Sigmoid colon (tissue), 7 donors: ENCODE data around the gene IL4I1. TPM values are rescaled to one million over a fixed set of nuclear protein-coding genes. Genes with fewer than 3 reads are reported as not detected.

Source experiments
- DNase-seq: peaks from one replicate; pipeline ENCODE4 v3.0.0-alpha.2; 2019
- H3K27ac ChIP-seq, 4 donors: fragments of 200-600 bp; sonication (generic); one replicate each; pipeline ENCODE4 v1.5.1; 2016 to 2019; ENCODE audit warnings: mild to moderate bottlenecking in 1 of 4
- H3K27me3 ChIP-seq, 3 donors: fragments of 200-600 bp; sonication (generic); one replicate each; pipeline ENCODE4 v1.5.1; 2019; ENCODE audit warnings: mild to moderate bottlenecking in 1 of 3
- H3K36me3 ChIP-seq, 4 donors: fragments of 200-600 bp; sonication (generic); one replicate each; pipeline ENCODE4 v1.5.1; 2016 to 2019
- H3K4me1 ChIP-seq, 4 donors: fragments of 200-600 bp; sonication (generic); one replicate each; pipeline ENCODE4 v1.5.1; 2017 to 2019
- H3K4me3 ChIP-seq, 4 donors: fragments of 200-600 bp; sonication (generic); one replicate each; pipeline ENCODE4 v1.5.1; 2017 to 2019; ENCODE audit warnings: mild to moderate bottlenecking in 2 of 4, moderate library complexity in 1 of 4
- H3K9me3 ChIP-seq, 4 donors: fragments of 200-600 bp in 3 of 4; sonication (generic) in 3 of 4; one replicate each; pipeline versions ENCODE4 v1.5.1 to v1.6.1; 2013 to 2019
- EP300 ChIP-seq, 4 donors: sonication (generic); formaldehyde crosslinking; IDR thresholded peaks; one replicate each; pipeline ENCODE4 v1.6.1; 2017; ENCODE audit warnings: antibody characterized with exemption in 4 of 4
- POLR2A ChIP-seq, 2 donors: fragments of 450-650 bp; IDR thresholded peaks; one replicate each; pipeline ENCODE4 v1.6.1; 2016; ENCODE audit warnings: antibody characterized with exemption in 2 of 2, mild to moderate bottlenecking in 2 of 2, moderate library complexity in 2 of 2
- POLR2AphosphoS5 ChIP-seq, 4 donors: sonication (generic); formaldehyde crosslinking; IDR thresholded peaks; one replicate each; pipeline ENCODE4 v1.6.1; 2017; ENCODE audit warnings: antibody characterized with exemption in 4 of 4
- WGBS, 2 donors: extraction: QIAGEN DNeasy Blood & Tissue Kit; methylation state at CpG; one replicate each; pipeline ENCODE4 v1.1.7; 2013; 5-methylcytosine and 5-hydroxymethylcytosine counted together
- intact Hi-C: fragments of 100-400 bp; cut with DNase I; formaldehyde crosslinking; loops from one replicate; pipeline ENCODE4 v1.15.1; 2023
- polyA plus RNA-seq, 3 donors: library from polyadenylated mRNA; stranded (reverse); fragments of 200-250 nt; gene quantifications; one replicate each; pipeline ENCODE4 v1.2.3, GENCODE V29; 2013
- total RNA-seq, 4 donors: library from RNA; depleted of rRNA; stranded (reverse); fragments of >200 nt; gene quantifications; one replicate each; pipeline ENCODE4 v1.1.0, GENCODE V29; 2016
- TF ChIP-seq, protein P1 (sequence below), 4 experiments: fragments of 450-650 bp in 3 of 4; fragments of 200-600 bp in 1 of 4; IDR thresholded peaks; one replicate each; pipeline ENCODE4 v1.5.1; 2016 to 2019; ENCODE audit warnings: antibody characterized with exemption in 4 of 4, mild to moderate bottlenecking in 3 of 4, moderate library complexity in 2 of 4
- donor health status: healthy with polysubstance abuse.
- donor health status: Bipolar disorder and iron deficiency.
- donor health status: healthy.

The IL4I1 gene
- total and polyA plus RNA-seq, 7 donors = 0.28 to 6.8 (median 0.66) TPM

DNA sequence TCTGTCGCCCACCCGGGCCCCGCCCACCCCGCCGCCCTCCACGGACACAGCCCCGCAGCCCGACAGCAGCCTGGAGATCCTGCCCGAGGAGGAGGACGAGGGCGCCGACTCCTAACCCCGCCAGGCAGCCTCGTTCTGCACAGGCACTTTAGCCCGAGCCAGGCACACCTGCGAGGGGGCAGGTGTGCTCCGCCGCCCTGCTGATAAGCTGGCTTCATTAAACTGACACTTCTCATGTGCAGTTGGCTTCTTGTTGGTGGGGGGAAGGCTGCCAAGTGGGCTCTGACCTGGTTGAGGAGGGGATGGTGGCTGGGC, 8.2 kb downstream of the IL4I1 start:
- no peak overlapping the region for H3K4me3 ChIP-seq

GRCh38 chr19:49887665-49888509, 8.8 kb downstream of the IL4I1 start:
- Histone ChIP-seq H3K27ac (no peak overlapping the region), H3K4me3 (no peak overlapping the region), H3K36me3 (peaks cover 26 to 63% (median 35%) of the 10 kb centered on the region in 4 donors), H3K27me3 (peaks cover 6 to 36% (median 28%) of the 10 kb centered on the region in 3 donors), H3K4me1 (peaks cover 0 to 15% (median 13%) of the 10 kb centered on the region in 4 donors), H3K9me3 (no peaks in the 10 kb centered on the region)
- intact Hi-C loops = no loop called here
- DNase-seq = no peak
- WGBS, 2 donors = 76 to 90% methylated on average over 54 of the region's 54 CpGs
- TF ChIP-seq POLR2AphosphoS5 (IDR thresholded peaks at IDR 0.05) (no peak), EP300 (IDR thresholded peaks at IDR 0.05) (no peak), POLR2A (IDR thresholded peaks at IDR 0.05) (no peak)
- TF ChIP-seq, protein P1, sequence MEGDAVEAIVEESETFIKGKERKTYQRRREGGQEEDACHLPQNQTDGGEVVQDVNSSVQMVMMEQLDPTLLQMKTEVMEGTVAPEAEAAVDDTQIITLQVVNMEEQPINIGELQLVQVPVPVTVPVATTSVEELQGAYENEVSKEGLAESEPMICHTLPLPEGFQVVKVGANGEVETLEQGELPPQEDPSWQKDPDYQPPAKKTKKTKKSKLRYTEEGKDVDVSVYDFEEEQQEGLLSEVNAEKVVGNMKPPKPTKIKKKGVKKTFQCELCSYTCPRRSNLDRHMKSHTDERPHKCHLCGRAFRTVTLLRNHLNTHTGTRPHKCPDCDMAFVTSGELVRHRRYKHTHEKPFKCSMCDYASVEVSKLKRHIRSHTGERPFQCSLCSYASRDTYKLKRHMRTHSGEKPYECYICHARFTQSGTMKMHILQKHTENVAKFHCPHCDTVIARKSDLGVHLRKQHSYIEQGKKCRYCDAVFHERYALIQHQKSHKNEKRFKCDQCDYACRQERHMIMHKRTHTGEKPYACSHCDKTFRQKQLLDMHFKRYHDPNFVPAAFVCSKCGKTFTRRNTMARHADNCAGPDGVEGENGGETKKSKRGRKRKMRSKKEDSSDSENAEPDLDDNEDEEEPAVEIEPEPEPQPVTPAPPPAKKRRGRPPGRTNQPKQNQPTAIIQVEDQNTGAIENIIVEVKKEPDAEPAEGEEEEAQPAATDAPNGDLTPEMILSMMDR (IDR thresholded peaks at IDR 0.05) = no peak

More for the DNA sequence above, 8.2 kb downstream of the IL4I1 start:
- Histone ChIP-seq H3K36me3 (peaks cover 21 to 57% (median 29%) of the 10 kb centered on the region in 4 donors), H3K9me3 (no peaks in the 10 kb centered on the region), H3K4me1 (peaks cover 0 to 15% (median 13%) of the 10 kb centered on the region in 4 donors), H3K27me3 (peaks cover 6 to 39% (median 32%) of the 10 kb centered on the region in 3 donors), H3K27ac (no peak overlapping the region)
- no peak for DNase-seq
- intact Hi-C loops = no loop called here
- no peak for TF ChIP-seq POLR2A (IDR thresholded peaks at IDR 0.05)
- TF ChIP-seq, protein P1 (IDR thresholded peaks at IDR 0.05) = no peak
- 75 to 79% methylated on average over 18 of the region's 18 CpGs for WGBS, 2 donors

DNA sequence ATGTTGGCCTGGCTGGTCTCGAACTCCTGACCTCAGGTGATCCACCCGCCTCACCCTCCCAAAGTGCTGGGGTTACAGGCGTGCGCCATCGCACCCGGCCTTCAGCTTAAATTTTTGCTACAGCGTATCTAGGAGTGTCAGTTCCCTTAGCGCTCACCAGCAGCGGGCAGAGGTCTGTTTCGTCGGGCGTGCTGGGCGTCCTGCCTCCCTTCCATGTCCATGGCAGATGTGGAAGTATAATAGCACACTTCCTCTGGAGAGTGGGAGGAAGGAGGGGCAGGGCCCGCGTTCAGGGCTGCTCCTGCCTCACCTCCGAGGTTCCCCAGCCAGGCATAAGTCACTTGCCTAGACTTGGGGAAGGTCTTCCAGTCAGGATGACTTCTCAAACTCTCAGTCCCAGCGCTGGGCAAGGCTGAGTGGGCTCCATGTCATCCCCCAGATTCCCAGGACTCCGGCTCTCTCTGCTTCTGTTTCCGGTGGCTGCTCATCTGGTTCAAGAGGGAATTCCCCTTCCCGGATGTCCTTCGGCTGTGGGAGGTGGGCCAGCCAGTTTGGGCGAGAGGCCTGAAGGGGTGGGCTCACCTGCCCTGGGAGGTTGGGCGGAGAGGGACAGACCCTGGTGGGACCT, 9.5 kb downstream of the IL4I1 start:
- TF ChIP-seq POLR2A (IDR thresholded peaks at IDR 0.05) (no peak), EP300 (IDR thresholded peaks at IDR 0.05) (no peak), POLR2AphosphoS5 (IDR thresholded peaks at IDR 0.05) (no peak)
- TF ChIP-seq, protein P1 (IDR thresholded peaks at IDR 0.05) = no peak
- peaks cover 34 to 70% (median 43%) of the 10 kb centered on the region in 4 donors for H3K36me3 ChIP-seq
- intact Hi-C loops = no loop called here
- no peaks in the 10 kb centered on the region for H3K9me3 ChIP-seq
- H3K4me3 ChIP-seq = no peak overlapping the region
- peaks cover 0 to 15% (median 13%) of the 10 kb centered on the region in 4 donors for H3K4me1 ChIP-seq
- WGBS, 2 donors = 78 to 86% methylated on average over 23 of the region's 23 CpGs
- H3K27ac ChIP-seq = no peak overlapping the region
- DNase-seq = no peak
- peaks cover 6 to 30% (median 21%) of the 10 kb centered on the region in 3 donors for H3K27me3 ChIP-seq

DNA sequence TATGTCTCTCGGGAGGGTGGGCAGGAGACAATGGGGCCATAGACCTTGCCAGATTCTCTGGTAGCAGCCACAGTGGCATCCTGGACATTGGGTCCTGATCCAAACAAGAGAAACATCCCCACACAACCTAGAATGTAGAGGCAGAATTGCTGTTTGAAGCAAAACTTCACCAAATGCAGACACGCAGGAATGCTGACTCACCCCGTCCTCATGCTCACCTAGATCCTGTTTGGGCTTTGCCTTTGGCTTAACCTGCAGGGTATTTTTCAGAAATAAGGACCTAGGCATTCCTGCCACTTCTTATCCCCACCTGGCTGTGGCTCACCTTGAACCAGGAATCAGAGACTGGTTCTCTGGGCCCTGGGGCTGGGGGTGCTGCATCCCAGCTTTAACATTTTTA, 11.9 kb downstream of the IL4I1 start:
- no peaks in the 10 kb centered on the region for H3K9me3 ChIP-seq
- H3K27ac ChIP-seq = no peak overlapping the region
- intact Hi-C loops = no loop called here
- peaks cover 0 to 10% (median 4%) of the 10 kb centered on the region in 3 donors for H3K27me3 ChIP-seq
- TF ChIP-seq EP300 (IDR thresholded peaks at IDR 0.05) (no peak), POLR2A (IDR thresholded peaks at IDR 0.05) (no peak), POLR2AphosphoS5 (IDR thresholded peaks at IDR 0.05) (no peak)
- TF ChIP-seq, protein P1 (IDR thresholded peaks at IDR 0.05) = no peak
- 93% methylated on average over 3 of the region's 3 CpGs for WGBS, 2 donors
- H3K4me3 ChIP-seq = no peak overlapping the region
- peaks cover 56 to 94% (median 65%) of the 10 kb centered on the region in 4 donors for H3K36me3 ChIP-seq
- no peak for DNase-seq
- H3K4me1 ChIP-seq = peaks cover 0 to 2% (median 2%) of the 10 kb centered on the region in 4 donors
